Hepatocyte (in vitro differentiated cells): Measurements from ENCODE around the gene PLA1A.

Experiments
- EZH2 ChIP-seq: fragments of 200-600 bp; sonication (generic); IDR thresholded peaks from 2 replicates; pipeline ENCODE4 v1.6.1; 2016; ENCODE audit warnings: antibody characterized with exemption, mild to moderate bottlenecking, borderline replicate concordance
- EZH2phosphoT487 ChIP-seq: fragments of 200-600 bp; sonication (generic); IDR thresholded peaks from one replicate; pipeline ENCODE4 v1.6.1; 2018; ENCODE audit warnings: antibody characterized with exemption, mild to moderate bottlenecking, low read depth, moderate library complexity; ENCODE audit not compliant: unreplicated experiment, severe bottlenecking
- TF ChIP-seq, protein P1 (sequence below): fragments of 200-600 bp; sonication (generic); IDR thresholded peaks from 2 replicates; pipeline ENCODE4 v1.5.1; 2016; ENCODE audit warnings: antibody characterized with exemption, mild to moderate bottlenecking; ENCODE audit not compliant: poor library complexity

DNA sequence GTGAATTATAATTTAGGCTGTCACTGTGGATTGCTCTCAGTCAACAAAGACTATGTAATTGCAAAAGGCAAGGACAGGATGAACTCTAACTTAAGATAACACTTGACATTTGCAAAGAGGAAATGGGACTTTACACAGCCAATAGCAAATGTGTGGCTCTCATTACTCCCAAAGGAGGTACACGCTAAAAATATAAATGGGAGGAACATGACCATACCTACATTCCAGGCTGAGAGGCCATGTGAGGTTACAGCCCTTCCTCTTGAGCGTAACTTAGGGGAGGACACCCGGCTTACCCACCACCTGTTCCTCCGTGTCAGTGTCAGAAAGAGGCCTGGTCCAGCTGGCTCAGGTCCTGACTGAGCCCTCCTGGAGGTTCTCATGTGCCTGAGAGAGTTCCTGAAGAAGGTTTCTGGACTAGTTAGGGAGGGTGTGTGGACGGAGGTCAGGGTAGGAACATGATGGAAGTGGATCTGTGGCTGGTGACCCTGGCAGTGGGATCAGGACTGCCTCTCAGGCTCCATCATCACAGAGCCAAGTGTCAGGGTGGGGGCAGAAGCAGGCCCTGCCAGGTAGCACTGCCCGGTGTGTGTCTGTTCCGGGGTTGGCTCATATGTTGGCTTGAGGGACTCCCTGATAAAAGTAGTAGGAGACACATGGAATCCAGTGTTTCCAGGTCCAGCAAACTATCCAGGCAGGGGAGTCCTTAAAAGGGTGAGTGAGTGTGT lies 54.8 kb downstream of the PLA1A start:
- TF ChIP-seq EZH2phosphoT487 (no peak), EZH2 (no peak)
- TF ChIP-seq, protein P1, sequence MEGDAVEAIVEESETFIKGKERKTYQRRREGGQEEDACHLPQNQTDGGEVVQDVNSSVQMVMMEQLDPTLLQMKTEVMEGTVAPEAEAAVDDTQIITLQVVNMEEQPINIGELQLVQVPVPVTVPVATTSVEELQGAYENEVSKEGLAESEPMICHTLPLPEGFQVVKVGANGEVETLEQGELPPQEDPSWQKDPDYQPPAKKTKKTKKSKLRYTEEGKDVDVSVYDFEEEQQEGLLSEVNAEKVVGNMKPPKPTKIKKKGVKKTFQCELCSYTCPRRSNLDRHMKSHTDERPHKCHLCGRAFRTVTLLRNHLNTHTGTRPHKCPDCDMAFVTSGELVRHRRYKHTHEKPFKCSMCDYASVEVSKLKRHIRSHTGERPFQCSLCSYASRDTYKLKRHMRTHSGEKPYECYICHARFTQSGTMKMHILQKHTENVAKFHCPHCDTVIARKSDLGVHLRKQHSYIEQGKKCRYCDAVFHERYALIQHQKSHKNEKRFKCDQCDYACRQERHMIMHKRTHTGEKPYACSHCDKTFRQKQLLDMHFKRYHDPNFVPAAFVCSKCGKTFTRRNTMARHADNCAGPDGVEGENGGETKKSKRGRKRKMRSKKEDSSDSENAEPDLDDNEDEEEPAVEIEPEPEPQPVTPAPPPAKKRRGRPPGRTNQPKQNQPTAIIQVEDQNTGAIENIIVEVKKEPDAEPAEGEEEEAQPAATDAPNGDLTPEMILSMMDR: no peak
